Ascending aorta (tissue), 2 donors: ENCODE measurements around the gene OXNAD1. TPM values are rescaled to one million over a fixed set of nuclear protein-coding genes. Genes with fewer than 3 reads are reported as not detected.

Source experiments
- DNase-seq, 2 donors: peaks; one replicate each; pipeline ENCODE4 v3.0.0-alpha.2; 2019; ENCODE audit warnings: low spot score in 2 of 2
- H3K27ac ChIP-seq, 2 donors: fragments of 200-600 bp; sonication (generic); one replicate each; pipeline ENCODE4 v1.5.1; 2016 to 2017; ENCODE audit warnings: mild to moderate bottlenecking in 1 of 2
- H3K27me3 ChIP-seq: fragments of 200-600 bp; sonication (generic); one replicate; pipeline ENCODE4 v1.5.1; 2017
- H3K36me3 ChIP-seq, 2 donors: fragments of 200-600 bp; sonication (generic); one replicate each; pipeline ENCODE4 v1.5.1; 2016
- H3K4me1 ChIP-seq, 2 donors: fragments of 200-600 bp; sonication (generic); one replicate each; pipeline ENCODE4 v1.5.1; 2016 to 2017; ENCODE audit warnings: mild to moderate bottlenecking in 1 of 2
- H3K4me3 ChIP-seq, 2 donors: fragments of 200-600 bp; sonication (generic); one replicate each; pipeline ENCODE4 v1.5.1; 2016 to 2017; ENCODE audit warnings: mild to moderate bottlenecking in 1 of 2
- H3K9me3 ChIP-seq, 2 donors: fragments of 200-600 bp; sonication (generic); one replicate each; pipeline ENCODE4 v1.5.1; 2016
- intact Hi-C: fragments of 100-400 bp; cut with DNase I; formaldehyde crosslinking; loops from one replicate; pipeline ENCODE4 v1.15.1; 2023
- total RNA-seq: library from RNA; depleted of rRNA; stranded (reverse); fragments of >200 nt; gene quantifications from one replicate; pipeline ENCODE4 v1.1.0, GENCODE V29; 2016
- TF ChIP-seq, protein P1 (sequence below), 3 experiments: fragments of 200-600 bp in 2 of 3; fragments of 450-650 bp in 1 of 3; sonication (generic) in 2 of 3; IDR thresholded peaks; one replicate each; pipeline ENCODE4 v1.5.1; 2016 to 2019; ENCODE audit warnings: antibody characterized with exemption in 3 of 3, mild to moderate bottlenecking in 1 of 3, moderate library complexity in 1 of 3

The OXNAD1 gene
- total RNA-seq, 1 donor from 2014 or later = 6.9 TPM

DNA sequence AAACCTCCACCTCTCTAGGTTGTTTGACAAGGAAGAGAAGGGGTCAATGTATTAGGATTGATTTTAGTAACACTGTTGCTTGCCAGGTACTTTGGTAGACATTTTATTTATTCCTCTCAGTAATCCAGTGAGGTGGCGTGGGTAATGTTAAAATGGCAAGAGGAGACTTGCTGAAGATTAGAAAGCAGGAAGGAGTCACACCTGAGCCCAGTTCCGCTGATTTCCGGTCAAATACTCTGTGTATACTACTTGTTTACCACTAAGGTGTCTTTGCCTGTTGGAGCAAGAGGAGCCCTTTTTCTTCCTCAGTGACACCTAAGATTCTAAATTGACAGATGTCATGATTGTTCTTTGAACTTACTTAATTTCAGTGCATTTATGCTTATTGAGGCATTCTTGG lies 1.7 kb downstream of the OXNAD1 start:
- DNase-seq = no peak
- H3K4me3 ChIP-seq = no peak overlapping the region
- no peak overlapping the region for H3K27ac ChIP-seq
- peaks cover 0 to 25% of the 10 kb centered on the region in 2 donors for H3K4me1 ChIP-seq
- peaks cover 6 to 15% of the 10 kb centered on the region in 2 donors for H3K36me3 ChIP-seq
- H3K9me3 ChIP-seq = no peaks in the 10 kb centered on the region
- TF ChIP-seq, protein P1, sequence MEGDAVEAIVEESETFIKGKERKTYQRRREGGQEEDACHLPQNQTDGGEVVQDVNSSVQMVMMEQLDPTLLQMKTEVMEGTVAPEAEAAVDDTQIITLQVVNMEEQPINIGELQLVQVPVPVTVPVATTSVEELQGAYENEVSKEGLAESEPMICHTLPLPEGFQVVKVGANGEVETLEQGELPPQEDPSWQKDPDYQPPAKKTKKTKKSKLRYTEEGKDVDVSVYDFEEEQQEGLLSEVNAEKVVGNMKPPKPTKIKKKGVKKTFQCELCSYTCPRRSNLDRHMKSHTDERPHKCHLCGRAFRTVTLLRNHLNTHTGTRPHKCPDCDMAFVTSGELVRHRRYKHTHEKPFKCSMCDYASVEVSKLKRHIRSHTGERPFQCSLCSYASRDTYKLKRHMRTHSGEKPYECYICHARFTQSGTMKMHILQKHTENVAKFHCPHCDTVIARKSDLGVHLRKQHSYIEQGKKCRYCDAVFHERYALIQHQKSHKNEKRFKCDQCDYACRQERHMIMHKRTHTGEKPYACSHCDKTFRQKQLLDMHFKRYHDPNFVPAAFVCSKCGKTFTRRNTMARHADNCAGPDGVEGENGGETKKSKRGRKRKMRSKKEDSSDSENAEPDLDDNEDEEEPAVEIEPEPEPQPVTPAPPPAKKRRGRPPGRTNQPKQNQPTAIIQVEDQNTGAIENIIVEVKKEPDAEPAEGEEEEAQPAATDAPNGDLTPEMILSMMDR (IDR thresholded peaks at IDR 0.05) = no peak
- intact Hi-C loops = loop anchor here (5.0 kb wide), 1 partner anchor 1614 kb away; the partner anchor contains the start of gene CCDC174
- H3K27me3 ChIP-seq = no peaks in the 10 kb centered on the region

DNA sequence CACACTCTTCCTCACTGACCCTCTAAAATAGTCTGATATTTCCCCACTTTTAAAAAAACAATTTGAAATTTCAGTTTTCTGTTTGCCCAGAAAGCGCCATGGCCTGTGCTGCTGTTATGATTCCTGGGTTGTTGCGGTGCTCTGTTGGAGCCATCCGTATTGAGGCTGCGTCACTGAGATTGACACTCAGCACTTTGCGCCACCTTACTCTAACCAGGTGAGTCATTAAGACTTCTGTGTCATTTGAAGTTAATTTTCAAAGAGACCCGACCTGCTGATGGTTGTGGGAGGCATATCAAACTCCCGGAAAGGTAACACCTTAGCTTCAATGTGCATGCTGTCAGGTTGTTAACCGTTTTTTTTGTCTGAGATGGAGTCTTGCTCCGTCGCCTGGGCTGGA lies 5.8 kb downstream of the OXNAD1 start:
- DNase-seq = no peak
- no peak overlapping the region for H3K27ac ChIP-seq
- H3K36me3 ChIP-seq = peaks cover 9 to 16% of the 10 kb centered on the region in 2 donors
- no peaks in the 10 kb centered on the region for H3K27me3 ChIP-seq
- intact Hi-C loops = no loop called here
- H3K4me3 ChIP-seq = no peak overlapping the region
- H3K4me1 ChIP-seq = peaks cover 0 to 10% of the 10 kb centered on the region in 2 donors
- no peaks in the 10 kb centered on the region for H3K9me3 ChIP-seq
- TF ChIP-seq, protein P1 (IDR thresholded peaks at IDR 0.05) = no peak

DNA sequence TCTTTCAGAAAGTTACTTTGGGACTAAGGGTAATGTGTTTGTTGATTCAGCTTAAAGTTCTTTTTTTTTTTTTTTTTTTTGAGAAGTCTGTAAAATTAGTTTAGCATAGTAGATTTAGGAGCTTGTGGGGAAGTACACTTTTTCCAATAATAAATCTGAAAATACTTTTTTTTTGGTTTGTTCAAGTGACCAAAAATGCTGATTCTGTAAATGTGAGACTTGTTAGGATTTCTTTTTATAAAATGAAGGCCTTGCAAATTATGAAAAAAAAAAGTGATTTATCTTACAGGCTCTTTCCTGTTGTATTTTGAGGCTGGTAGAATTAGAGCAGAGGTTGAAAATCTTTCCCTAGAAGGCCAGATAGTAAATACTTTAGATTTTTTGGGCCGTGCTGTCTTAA lies 7.6 kb downstream of the OXNAD1 start:
- peaks cover 9 to 22% of the 10 kb centered on the region in 2 donors for H3K36me3 ChIP-seq

DNA sequence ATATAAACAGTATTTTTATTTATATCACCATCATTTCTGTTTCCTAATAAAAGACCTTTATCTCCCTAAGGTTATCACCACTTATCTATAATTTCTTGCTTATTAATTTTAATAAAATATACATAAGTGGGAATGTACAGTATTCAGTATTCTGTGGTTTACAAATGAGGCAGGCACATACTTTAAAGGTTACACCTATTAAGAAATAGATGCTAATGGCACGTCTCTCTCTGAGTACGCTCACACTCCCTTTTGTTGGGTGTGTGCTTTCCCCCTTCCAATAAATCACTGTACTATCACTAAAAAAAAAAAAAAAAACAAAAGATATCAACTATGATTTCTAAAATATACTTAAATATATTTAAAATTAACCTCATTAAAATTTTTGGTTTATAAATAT lies 8.9 kb downstream of the OXNAD1 start:
- TF ChIP-seq, protein P1 (IDR thresholded peaks at IDR 0.05) = no peak
- no peak overlapping the region for H3K4me3 ChIP-seq
- DNase-seq = no peak
- peaks cover 9 to 25% of the 10 kb centered on the region in 2 donors for H3K36me3 ChIP-seq
- H3K27me3 ChIP-seq = no peaks in the 10 kb centered on the region
- no peaks in the 10 kb centered on the region for H3K4me1 ChIP-seq
- H3K9me3 ChIP-seq = no peaks in the 10 kb centered on the region
- intact Hi-C loops = no loop called here
- no peak overlapping the region for H3K27ac ChIP-seq

More for the DNA sequence above, 7.6 kb downstream of the OXNAD1 start:
- no peak overlapping the region for H3K4me3 ChIP-seq
- H3K9me3 ChIP-seq = no peaks in the 10 kb centered on the region
- intact Hi-C loops = no loop called here
- DNase-seq = no peak
- H3K27ac ChIP-seq = no peak overlapping the region
- peaks cover 0 to 3% of the 10 kb centered on the region in 2 donors for H3K4me1 ChIP-seq
- H3K27me3 ChIP-seq = no peaks in the 10 kb centered on the region
- TF ChIP-seq, protein P1 (IDR thresholded peaks at IDR 0.05) = no peak

DNA sequence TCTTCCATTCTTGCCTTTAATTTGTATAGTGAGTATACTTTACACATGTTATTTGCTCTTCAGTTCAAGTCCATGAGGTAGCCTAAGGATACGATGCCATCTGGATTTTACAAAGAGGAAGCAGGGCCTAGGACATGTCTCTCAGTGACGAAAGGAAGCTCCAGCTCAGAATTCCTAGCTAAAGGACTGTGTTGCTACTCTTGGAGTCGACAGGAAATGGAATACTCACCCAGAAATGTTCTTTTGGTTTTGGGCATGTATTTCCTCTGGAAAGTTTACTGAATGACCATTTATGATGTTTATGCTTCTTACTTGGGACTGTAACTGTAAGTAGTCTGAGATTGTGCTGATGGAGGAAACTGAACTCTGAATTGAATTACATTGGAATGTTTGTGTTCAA lies 12.5 kb downstream of the OXNAD1 start:
- no peak overlapping the region for H3K4me3 ChIP-seq
- intact Hi-C loops = no loop called here
- no peak for DNase-seq
- H3K9me3 ChIP-seq = no peaks in the 10 kb centered on the region
- H3K36me3 ChIP-seq = peaks cover 5 to 9% of the 10 kb centered on the region in 2 donors
- H3K27me3 ChIP-seq = no peaks in the 10 kb centered on the region
- TF ChIP-seq, protein P1 (IDR thresholded peaks at IDR 0.05) = no peak
- no peak overlapping the region for H3K27ac ChIP-seq
- no peaks in the 10 kb centered on the region for H3K4me1 ChIP-seq
